ENCODE data around the gene TMEM39B.
"Not testable (repeated sequence)": the region's sequence is repeated elsewhere in the genome, so short reads cannot be mapped to it uniquely, and the experiment has no call there.

TMEM39B gene

DNA sequence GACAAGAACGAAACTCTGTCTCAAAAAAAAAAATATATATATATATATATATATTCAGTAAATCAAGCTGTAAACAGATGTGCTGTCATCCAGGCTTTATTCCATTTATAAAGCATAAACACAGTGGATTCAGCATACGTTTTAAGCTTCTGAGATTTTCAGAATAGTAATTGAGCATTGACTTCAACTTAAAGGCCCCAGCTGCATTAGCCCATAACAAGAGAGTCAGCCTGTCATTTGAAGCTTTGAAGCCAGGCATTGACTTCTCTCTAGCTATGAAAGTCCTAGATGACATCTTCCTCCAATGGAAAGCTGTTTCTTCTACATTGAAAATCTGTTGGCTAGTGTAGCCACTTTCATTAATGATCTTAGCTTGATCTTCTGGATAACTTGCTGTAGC lies 41.7 kb downstream of the TMEM39B start:
- no peak for DNase-seq

GRCh38 chr1:32115496-32115895 lies 42.8 kb downstream of the TMEM39B start:
- no peak for DNase-seq

GRCh38 chr1:32116531-32116930 lies 43.8 kb downstream of the TMEM39B start:
- DNase-seq: no peak

DNA sequence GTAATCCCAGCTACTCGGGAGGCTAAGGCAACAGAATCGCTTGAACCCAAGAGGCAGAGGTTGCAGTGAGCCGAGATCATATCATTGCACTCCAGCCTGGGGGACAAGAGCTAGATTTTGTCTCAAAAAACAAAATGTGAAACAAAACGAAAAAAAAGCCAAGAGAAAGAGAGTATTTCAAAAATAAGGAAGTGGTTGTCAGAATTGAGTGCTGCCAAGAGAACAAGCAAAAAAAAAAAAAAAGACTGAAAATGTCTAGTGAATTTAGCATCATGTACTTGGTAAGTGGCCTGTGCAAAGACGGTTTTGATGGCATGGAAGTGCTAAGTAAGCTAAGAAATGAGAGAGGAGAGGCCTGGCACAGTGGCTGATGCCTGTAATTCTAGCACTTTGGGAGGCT lies 49.4 kb downstream of the TMEM39B start:
- DNase-seq: no peak

GRCh38 chr1:32123361-32123760 lies 50.6 kb downstream of the TMEM39B start:
- not testable (repeated sequence) for DNase-seq

GRCh38 chr1:32125313-32125712 lies 52.6 kb downstream of the TMEM39B start:
- no peak for DNase-seq

- no peak for DNase-seq
These were observed 54.0 kb downstream of the TMEM39B start for GRCh38 chr1:32126770-32127169.

- no peak for DNase-seq
These were observed 54.9 kb downstream of the TMEM39B start for GRCh38 chr1:32127409-32128198.

- peak; percentile 35 for DNase-seq
These were observed 55.7 kb downstream of the TMEM39B start for GRCh38 chr1:32128479-32128878.

DNA sequence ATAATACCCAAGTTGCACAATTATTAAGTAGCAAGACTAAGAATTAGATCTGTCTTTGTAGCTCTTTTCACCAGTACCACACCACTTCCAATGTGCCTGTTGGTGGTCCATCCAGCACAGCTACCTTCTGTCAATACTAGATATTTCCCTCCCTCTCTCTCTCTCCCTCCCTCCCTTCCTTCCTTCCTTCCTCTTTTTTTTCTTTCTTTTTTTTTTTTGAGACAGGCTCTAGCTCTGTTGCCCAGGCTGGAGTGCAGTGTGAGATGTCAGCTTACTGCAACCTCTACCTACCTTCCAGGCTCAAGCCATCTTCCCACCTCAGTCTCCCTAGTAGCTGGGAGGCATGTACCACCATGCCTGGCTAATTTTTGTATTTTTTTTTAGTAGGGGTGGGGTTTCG lies 56.2 kb downstream of the TMEM39B start:
- no peak for DNase-seq

DNA sequence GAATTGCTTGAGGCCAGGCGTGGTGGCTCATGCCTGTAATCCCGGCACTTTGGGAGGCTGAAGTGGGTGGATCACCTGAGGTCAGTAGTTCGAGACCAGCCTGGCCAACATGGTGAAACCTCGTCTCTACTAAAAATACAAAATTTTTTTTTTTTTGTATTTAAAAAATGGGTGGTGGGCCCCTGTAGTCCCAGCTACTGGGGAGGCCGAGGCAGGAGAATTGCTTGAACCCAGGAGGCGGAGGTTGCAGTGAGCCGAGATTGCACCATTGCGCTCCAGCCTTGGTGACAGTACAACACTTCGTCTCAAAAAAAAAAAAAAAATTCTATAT lies 61.2 kb downstream of the TMEM39B start:
- not testable (repeated sequence) for DNase-seq

GRCh38 chr1:32137111-32137510 lies 64.4 kb downstream of the TMEM39B start:
- DNase-seq: no peak

GRCh38 chr1:32138965-32139364 lies 66.2 kb downstream of the TMEM39B start:
- DNase-seq: no peak

DNA sequence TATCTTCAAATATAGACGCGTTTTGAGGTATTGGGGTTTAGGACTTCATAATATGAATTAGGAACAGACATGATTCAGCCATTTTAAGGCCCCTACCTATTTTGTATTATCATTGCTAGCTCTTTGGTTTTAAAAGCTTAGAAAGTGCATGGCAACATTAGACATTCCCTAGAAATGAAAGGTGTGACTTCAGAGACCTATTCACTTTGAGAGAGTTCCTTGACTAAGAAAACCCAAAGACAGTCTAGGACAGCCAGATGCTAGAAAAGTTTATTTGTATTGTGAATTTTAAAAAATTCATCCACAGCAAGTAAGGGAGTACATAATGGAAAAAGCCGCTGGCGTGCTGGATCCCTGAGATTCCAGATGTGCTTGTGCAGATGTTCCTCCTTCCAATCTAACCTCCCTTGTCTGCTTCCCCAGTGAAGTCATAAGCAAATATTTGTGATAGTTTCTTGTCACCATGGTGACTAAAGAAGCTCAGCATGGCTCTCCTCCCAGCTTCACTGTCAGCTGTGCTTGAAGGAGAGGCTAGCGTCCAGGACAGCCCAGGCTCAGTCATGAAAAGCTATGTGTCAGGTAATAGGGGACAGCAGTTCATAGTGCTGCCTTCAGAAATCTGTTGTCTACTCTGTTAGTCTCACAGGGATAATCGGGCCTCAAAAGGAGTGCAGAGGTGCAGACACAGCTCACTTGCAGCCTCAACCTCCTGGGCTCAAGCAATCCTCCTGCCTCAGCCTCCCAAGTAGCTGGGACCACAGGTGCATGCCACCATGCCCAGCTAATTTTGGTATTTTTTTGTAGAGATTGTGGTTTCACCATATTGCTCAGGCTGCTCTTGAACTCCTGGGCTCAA lies 69.9 kb downstream of the TMEM39B start:
- DNase-seq: no peak

- not testable (repeated sequence) for DNase-seq
These were observed 70.6 kb downstream of the TMEM39B start for GRCh38 chr1:32143302-32143695.

- no peak for DNase-seq
These were observed 71.3 kb downstream of the TMEM39B start for GRCh38 chr1:32144033-32144432.

DNA sequence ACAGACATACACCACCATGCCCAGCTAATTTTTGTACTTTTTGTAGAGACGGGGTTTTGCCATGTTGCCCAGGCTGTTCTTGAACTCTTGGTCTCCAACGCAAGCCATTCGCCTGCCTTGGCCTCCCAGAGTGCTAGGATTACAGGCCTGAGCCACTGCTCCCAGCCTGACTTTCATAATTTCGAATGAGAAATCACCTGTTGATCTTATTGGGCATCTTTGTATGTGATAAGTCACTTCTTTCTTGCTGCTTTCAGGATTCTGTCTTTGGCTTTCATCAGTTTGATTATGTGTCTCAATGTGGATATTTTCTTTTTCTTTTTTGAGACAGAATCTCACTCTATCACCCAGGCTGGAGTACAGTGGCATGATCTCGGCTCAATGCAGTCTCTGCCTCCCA lies 75.1 kb downstream of the TMEM39B start:
- DNase-seq: not testable (repeated sequence)

DNA sequence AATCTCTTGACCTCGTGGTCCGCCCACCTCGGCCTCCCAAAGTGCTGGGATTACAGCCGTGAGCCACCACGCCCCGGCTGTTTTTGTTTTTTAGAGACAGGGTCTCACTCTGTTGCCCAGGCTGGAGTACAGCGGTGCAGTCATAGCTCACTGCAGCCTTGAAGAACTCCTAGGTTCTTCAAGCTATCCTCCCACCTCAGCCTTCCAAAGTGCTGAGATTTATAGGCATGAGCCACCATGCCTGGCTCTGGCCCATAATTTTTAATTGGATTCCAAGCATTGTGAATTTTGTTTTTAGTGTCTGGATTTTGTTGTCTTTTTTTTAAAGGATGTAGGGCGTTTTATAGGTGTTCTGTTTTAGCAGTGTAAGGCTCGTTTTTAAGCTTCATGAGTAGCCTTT lies 78.1 kb downstream of the TMEM39B start:
- DNase-seq: no peak

GRCh38 chr1:32151319-32151787 lies 78.6 kb downstream of the TMEM39B start:
- DNase-seq: no peak

Measured in midbrain (tissue), 1 donor.